HepG2 (cell line): ENCODE results near the gene CTBP1. TPM values are rescaled to one million over a fixed set of nuclear protein-coding genes. Genes with fewer than 3 reads are reported as not detected.

Source experiments
- ATAC-seq: fragments of 200-7000 bp; cut with Tn5 transposase; 3 replicates; pipeline ENCODE4 v1.9.1; 2020; ENCODE audit warnings: mild to moderate bottlenecking, moderate library complexity
- BruUV-seq: library from RNA; stranded (reverse); fragments of 400-500 nt; replicated peaks from 2 replicates; lab custom pipeline; 2021; lab: Mats Ljungman, UMichigan
- CTCF ChIA-PET: fragments of 300-600 bp; formaldehyde crosslinking; extraction: SDS; loops from one replicate; lab custom pipeline; 2021; ENCODE audit warnings: low total read pairs, inconsistent platforms, low intra/inter-chr PET ratio; lab: Yijun Ruan, JAX
- POLR2A ChIA-PET: fragments of 350-600 bp; sonication (Branson Sonifier 250); formaldehyde crosslinking; loops from one replicate; lab custom pipeline; 2020; ENCODE audit warnings: antibody characterized with exemption, inconsistent platforms; lab: Yijun Ruan, JAX
- DNase-seq: peaks from one replicate; pipeline ENCODE4 v3.0.0-alpha.2; 2015; ENCODE audit warnings: low spot score
- FAIRE-seq: peaks from 3 replicates; lab custom pipeline; 2011; peaks lifted over from hg19 to GRCh38; lab: Jason Lieb, UNC
- H2AFZ ChIP-seq: one replicate; pipeline ENCODE4 v1.6.1; 2011; ENCODE audit warnings: low read length, inconsistent platforms
- H3K27ac ChIP-seq: fragments of 300-600 bp; 3 replicates; pipeline ENCODE4 v1.8.0; 2011; ENCODE audit warnings: mixed run types, mild to moderate bottlenecking, mixed read lengths, low read length, inconsistent platforms; ENCODE audit not compliant: insufficient read depth; ENCODE audit errors: extremely low read length
- H3K27me3 ChIP-seq, 2 experiments: fragments of 200-600 bp in 1 of 2; 2 replicates in 1 of 2; 3 replicates in 1 of 2; pipeline versions ENCODE4 v1.6.0 to v1.8.0; 2011; ENCODE audit warnings: low read length in 2 of 2, mild to moderate bottlenecking in 2 of 2, moderate library complexity in 2 of 2, inconsistent platforms in 1 of 2; ENCODE audit not compliant: insufficient read depth in 2 of 2, control insufficient read depth in 1 of 2
- H3K36me3 ChIP-seq, 2 experiments: fragments of 200-600 bp in 1 of 2; replicated peaks in 1 of 2; 2 replicates in 1 of 2; 3 replicates in 1 of 2; pipeline versions ENCODE4 v1.5.1 to v1.8.0; 2011; ENCODE audit warnings: low read length in 2 of 2, inconsistent platforms in 1 of 2; ENCODE audit not compliant: insufficient read depth in 2 of 2, control insufficient read depth in 1 of 2
- H3K4me1 ChIP-seq: 2 replicates; pipeline ENCODE4 v1.5.1; 2012; ENCODE audit warnings: low read length, inconsistent platforms; ENCODE audit not compliant: insufficient read depth
- H3K4me2 ChIP-seq: 2 replicates; pipeline ENCODE4 v1.6.0; 2011; ENCODE audit warnings: low read depth, low read length, inconsistent platforms
- H3K4me3 ChIP-seq, 3 experiments: fragments of 200-600 bp in 1 of 3; sonication (generic), shearing (Covaris generic) in 1 of 3; replicated peaks in 1 of 3; 2 replicates each; pipeline ENCODE4 v1.5.1; 2011 to 2016; ENCODE audit warnings: low read length in 3 of 3, inconsistent platforms in 2 of 3, low read depth in 2 of 3, mild to moderate bottlenecking in 2 of 3, control low read depth in 1 of 3, mixed read lengths in 1 of 3; ENCODE audit not compliant: insufficient read depth in 1 of 3
- H3K79me2 ChIP-seq: one replicate; pipeline ENCODE4 v1.6.1; 2011; ENCODE audit warnings: low read length, inconsistent platforms; ENCODE audit not compliant: insufficient read depth
- H3K9ac ChIP-seq: 2 replicates; pipeline ENCODE4 v1.6.0; 2011; ENCODE audit warnings: mild to moderate bottlenecking, low read depth, low read length, inconsistent platforms; ENCODE audit not compliant: insufficient read depth
- H3K9me3 ChIP-seq: 2 replicates; pipeline ENCODE4 v1.5.1; 2012; ENCODE audit warnings: mild to moderate bottlenecking, low read length
- H4K20me1 ChIP-seq: 2 replicates; pipeline ENCODE4 v1.6.0; 2011; ENCODE audit warnings: inconsistent platforms, mild to moderate bottlenecking, low read length, moderate library complexity; ENCODE audit not compliant: insufficient read depth
- ASH2L ChIP-seq: fragments of 300-600, 200-600 bp; sonication (generic); IDR thresholded peaks from 2 replicates; pipeline ENCODE4 v1.7.0; 2017; ENCODE audit warnings: low read depth, mild to moderate bottlenecking, moderate library complexity, mixed read lengths, low read length; ENCODE audit not compliant: insufficient read length
- FOXO1 ChIP-seq: sonication (generic); formaldehyde crosslinking; IDR thresholded peaks from 2 replicates; pipeline ENCODE4 v1.4.0; 2020; ENCODE audit warnings: missing genetic modification reagents
- HDAC6 ChIP-seq: fragments of 200-600 bp; sonication (generic); IDR thresholded peaks from 2 replicates; pipeline ENCODE4 v1.7.0; 2017; ENCODE audit warnings: mild to moderate bottlenecking, antibody characterized with exemption, low read length, low read depth
- KAT7 ChIP-seq: IDR thresholded peaks from 2 replicates; pipeline ENCODE4 v1.6.1; 2018; ENCODE audit warnings: borderline replicate concordance, missing compliant biosample characterization
- KDM5A ChIP-seq: fragments of 200-600 bp; sonication (generic); IDR thresholded peaks from 2 replicates; pipeline ENCODE4 v1.7.0; 2018; ENCODE audit warnings: antibody characterized with exemption, mild to moderate bottlenecking, low read length, borderline replicate concordance
- NR2F1 ChIP-seq, 2 experiments: fragments of 450-650 bp in 1 of 2; formaldehyde crosslinking in 1 of 2; IDR thresholded peaks; 2 replicates each; pipeline versions ENCODE4 v1.5.0 to v1.6.1; 2016 to 2020; ENCODE audit warnings: mild to moderate bottlenecking in 1 of 2, missing compliant biosample characterization in 1 of 2, missing genetic modification reagents in 1 of 2, moderate library complexity in 1 of 2
- SKI ChIP-seq: fragments of 450-650 bp; IDR thresholded peaks from one replicate; pipeline ENCODE4 v1.6.1; 2018; ENCODE audit warnings: mild to moderate bottlenecking; ENCODE audit not compliant: partially characterized antibody
- THAP9 ChIP-seq: sonication (generic); formaldehyde crosslinking; IDR thresholded peaks from 2 replicates; pipeline ENCODE4; 2020; ENCODE audit warnings: missing genetic modification reagents, mild to moderate bottlenecking, borderline replicate concordance
- WIZ ChIP-seq: sonication (generic); formaldehyde crosslinking; IDR thresholded peaks from 2 replicates; pipeline ENCODE4 v1.5.1; 2020; ENCODE audit warnings: mild to moderate bottlenecking, missing genetic modification reagents
- ZBTB1 ChIP-seq: sonication (generic); formaldehyde crosslinking; IDR thresholded peaks from 2 replicates; pipeline ENCODE4 v1.4.0; 2020; ENCODE audit warnings: missing genetic modification reagents, borderline replicate concordance
- ZC3H13 ChIP-seq: sonication (generic); formaldehyde crosslinking; IDR thresholded peaks from 2 replicates; pipeline ENCODE4 v1.8.1; 2023; ENCODE audit warnings: mild to moderate bottlenecking, missing genetic modification reagents, moderate library complexity
- ZC3H4 ChIP-seq: sonication (generic); formaldehyde crosslinking; IDR thresholded peaks from 2 replicates; pipeline ENCODE4 v1.4.0; 2020; ENCODE audit warnings: missing genetic modification reagents, borderline replicate concordance
- ZIK1 ChIP-seq: sonication (generic); formaldehyde crosslinking; IDR thresholded peaks from 2 replicates; pipeline ENCODE4 v1.5.0; 2020; ENCODE audit warnings: mild to moderate bottlenecking, low read depth, missing genetic modification reagents, borderline replicate concordance
- ZNF678 ChIP-seq: sonication (generic); formaldehyde crosslinking; IDR thresholded peaks from 2 replicates; pipeline ENCODE4 v1.4.0; 2020; ENCODE audit warnings: mild to moderate bottlenecking, missing genetic modification reagents
- ZNF782 ChIP-seq: sonication (generic); formaldehyde crosslinking; IDR thresholded peaks from 2 replicates; pipeline ENCODE4 v1.4.0; 2020; ENCODE audit warnings: missing genetic modification reagents, mild to moderate bottlenecking, borderline replicate concordance
- WGBS: methylation state at CpG from one replicate; pipeline ENCODE4 v1.1.6; 2017; ENCODE audit warnings: low lambda C conversion rate; 5-methylcytosine and 5-hydroxymethylcytosine counted together
- in situ Hi-C: cut with HindIII; loops from 2 replicates; pipeline ENCODE4 v1.10.0; 2017; ENCODE audit warnings: low pct_unique_long_range_greater_than_20kb; ENCODE audit not compliant: extremely low pct_ligation_motif_present
- intact Hi-C: fragments of 100-400 bp; cut with micrococcal nuclease; formaldehyde crosslinking; loops from one replicate; pipeline ENCODE4 v1.10.0; 2022; ENCODE audit not compliant: unreplicated experiment
- polyA plus RNA-seq, 8 experiments: library from polyadenylated mRNA; depleted of rRNA in 3 of 8; stranded (reverse) in 7 of 8; unstranded in 1 of 8; fragments of >200 nt; fragmentation: Illumina TruSeq in 4 of 8; extraction: Trizol in 4 of 8; gene quantifications; 2 replicates each; pipeline versions ENCODE4 v1.2.1 to v1.2.3, GENCODE V29; 2011 to 2016; ENCODE audit warnings: low read depth in 4 of 8, missing spikeins in 1 of 8, mixed read lengths in 1 of 8; ENCODE audit not compliant: insufficient read depth in 1 of 8
- total RNA-seq, 5 experiments: library from RNA; depleted of rRNA; stranded (reverse); fragments of >200 nt; fragmentation: Illumina TruSeq; extraction: Trizol; gene quantifications; 2 replicates each; pipeline ENCODE4 v1.2.3, GENCODE V29; 2016; ENCODE audit warnings: low read depth in 1 of 5
- TF ChIP-seq, protein P1 (sequence below): sonication (generic); formaldehyde crosslinking; IDR thresholded peaks from 2 replicates; pipeline ENCODE4 v1.4.0; 2020; ENCODE audit warnings: mild to moderate bottlenecking, missing genetic modification reagents
- TF ChIP-seq, protein P2 (sequence below): sonication (generic); formaldehyde crosslinking; IDR thresholded peaks from 2 replicates; pipeline ENCODE4 v1.4.0; 2020; ENCODE audit warnings: missing genetic modification reagents

The CTBP1 gene
- total and polyA plus RNA-seq, 2 of the 13 experiments (the other 11 are each of a cell fraction or from before 2014, with no cell fraction given) = 78.5 to 112 TPM

- no peak overlapping the region for H3K9ac ChIP-seq
- CTCF ChIA-PET = interaction anchor here (1.2 to 1.9 kb wide), 2 partner anchors 118 to 155 kb away, joined by 3 to 7 read pairs; no protein-coding TSS in a partner anchor
- no peak overlapping the region for H3K4me2 ChIP-seq
- no peaks in the 10 kb centered on the region for H4K20me1 ChIP-seq
- H3K4me1 ChIP-seq = peaks cover 20% of the 10 kb centered on the region
- peaks cover 15% of the 10 kb centered on the region for H3K79me2 ChIP-seq
- POLR2A ChIA-PET = interaction anchor here (1.3 kb wide), 1 partner anchor 24 kb away, joined by 6 read pairs; no protein-coding TSS in a partner anchor
- H3K9me3 ChIP-seq = peaks cover 5% of the 10 kb centered on the region; the same call in 1 of the 2 replicates
- in situ Hi-C loops (no loop called here), intact Hi-C loops (no loop called here)
- no peaks in the 10 kb centered on the region; a peak in 1 of 5 replicates for H3K27me3 ChIP-seq
- no TSS peak for BruUV-seq
- H2AFZ ChIP-seq = no peak overlapping the region
- ATAC-seq (no peak), DNase-seq (no peak), FAIRE-seq (no peak)
- no peaks in the 10 kb centered on the region for H3K36me3 ChIP-seq
- H3K4me3 ChIP-seq = no peak overlapping the region
- H3K27ac ChIP-seq = no peak overlapping the region
- 68% methylated on average over 8 of the region's 11 CpGs for WGBS
- TF ChIP-seq KDM5A (no peak), THAP9 (no peak), SKI (no peak), ZC3H13 (CRISPR knock-in tag) (no peak), ZBTB1 (no peak), ZC3H4 (CRISPR knock-in tag) (no peak), ZNF782 (CRISPR knock-in tag) (no peak), WIZ (no peak), NR2F1 (CRISPR knock-in tag; IDR thresholded peaks at IDR 0.05) (no peak), ZIK1 (CRISPR knock-in tag) (no peak), HDAC6 (no peak), ZNF678 (CRISPR knock-in tag) (no peak), FOXO1 (CRISPR knock-in tag) (no peak), KAT7 (CRISPR knock-in tag) (no peak), ASH2L (no peak)
- TF ChIP-seq, protein P1, sequence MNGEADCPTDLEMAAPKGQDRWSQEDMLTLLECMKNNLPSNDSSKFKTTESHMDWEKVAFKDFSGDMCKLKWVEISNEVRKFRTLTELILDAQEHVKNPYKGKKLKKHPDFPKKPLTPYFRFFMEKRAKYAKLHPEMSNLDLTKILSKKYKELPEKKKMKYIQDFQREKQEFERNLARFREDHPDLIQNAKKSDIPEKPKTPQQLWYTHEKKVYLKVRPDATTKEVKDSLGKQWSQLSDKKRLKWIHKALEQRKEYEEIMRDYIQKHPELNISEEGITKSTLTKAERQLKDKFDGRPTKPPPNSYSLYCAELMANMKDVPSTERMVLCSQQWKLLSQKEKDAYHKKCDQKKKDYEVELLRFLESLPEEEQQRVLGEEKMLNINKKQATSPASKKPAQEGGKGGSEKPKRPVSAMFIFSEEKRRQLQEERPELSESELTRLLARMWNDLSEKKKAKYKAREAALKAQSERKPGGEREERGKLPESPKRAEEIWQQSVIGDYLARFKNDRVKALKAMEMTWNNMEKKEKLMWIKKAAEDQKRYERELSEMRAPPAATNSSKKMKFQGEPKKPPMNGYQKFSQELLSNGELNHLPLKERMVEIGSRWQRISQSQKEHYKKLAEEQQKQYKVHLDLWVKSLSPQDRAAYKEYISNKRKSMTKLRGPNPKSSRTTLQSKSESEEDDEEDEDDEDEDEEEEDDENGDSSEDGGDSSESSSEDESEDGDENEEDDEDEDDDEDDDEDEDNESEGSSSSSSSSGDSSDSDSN (CRISPR knock-in tag) = no peak
- TF ChIP-seq, protein P2, sequence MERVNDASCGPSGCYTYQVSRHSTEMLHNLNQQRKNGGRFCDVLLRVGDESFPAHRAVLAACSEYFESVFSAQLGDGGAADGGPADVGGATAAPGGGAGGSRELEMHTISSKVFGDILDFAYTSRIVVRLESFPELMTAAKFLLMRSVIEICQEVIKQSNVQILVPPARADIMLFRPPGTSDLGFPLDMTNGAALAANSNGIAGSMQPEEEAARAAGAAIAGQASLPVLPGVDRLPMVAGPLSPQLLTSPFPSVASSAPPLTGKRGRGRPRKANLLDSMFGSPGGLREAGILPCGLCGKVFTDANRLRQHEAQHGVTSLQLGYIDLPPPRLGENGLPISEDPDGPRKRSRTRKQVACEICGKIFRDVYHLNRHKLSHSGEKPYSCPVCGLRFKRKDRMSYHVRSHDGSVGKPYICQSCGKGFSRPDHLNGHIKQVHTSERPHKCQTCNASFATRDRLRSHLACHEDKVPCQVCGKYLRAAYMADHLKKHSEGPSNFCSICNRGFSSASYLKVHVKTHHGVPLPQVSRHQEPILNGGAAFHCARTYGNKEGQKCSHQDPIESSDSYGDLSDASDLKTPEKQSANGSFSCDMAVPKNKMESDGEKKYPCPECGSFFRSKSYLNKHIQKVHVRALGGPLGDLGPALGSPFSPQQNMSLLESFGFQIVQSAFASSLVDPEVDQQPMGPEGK (CRISPR knock-in tag) = no peak
Observed at GRCh38 chr4:1285151-1285789, 36.3 kb upstream of the CTBP1 start.
